ENCODE measurements around the gene PRUNE2. TPM values are rescaled to one million over a fixed set of nuclear protein-coding genes. Genes with fewer than 3 reads are reported as not detected.

The PRUNE2 gene
- total and polyA plus RNA-seq, 9 of the 15 experiments (the other 6 are each of a cell fraction or from before 2014, with no cell fraction given), result 0.05 to 0.45 (median 0.18) TPM; not detected in 1

- in situ Hi-C loops (cut with MboI) (no loop called here), intact Hi-C loops (cut with micrococcal nuclease) (no loop called here)
- no peak for TF ChIP-seq OTX1 (CRISPR knock-in tag; IDR thresholded peaks at IDR 0.05)
- no peak for TF ChIP-seq SMAD4 (CRISPR knock-in tag; conservative IDR thresholded peaks at IDR 0.05)
- no peak for TF ChIP-seq PTBP1 (IDR thresholded peaks at IDR 0.05; ENCODE audit: low read depth, low read length)
- TF ChIP-seq IFI16 (CRISPR knock-in tag; IDR thresholded peaks at IDR 0.05), result no peak
- no peak for TF ChIP-seq ZEB2 (IDR thresholded peaks at IDR 0.05)
- no peak for TF ChIP-seq TARDBP (IDR thresholded peaks at IDR 0.05)
- no peak for TF ChIP-seq ZKSCAN8 (CRISPR knock-in tag; IDR thresholded peaks at IDR 0.05)
- TF ChIP-seq ETV5 (CRISPR knock-in tag; IDR thresholded peaks at IDR 0.05; ENCODE audit: low read depth), result no peak
- ATAC-seq, result no peak
- Histone ChIP-seq H3K36me3 (ENCODE audit: control insufficient read depth, insufficient read depth, low read length) (no peaks in the 10 kb centered on the region), H4K20me1 (replicated peaks; ENCODE audit: control insufficient read depth, insufficient read depth, low read length) (no peaks in the 10 kb centered on the region), H3K27me3 (ENCODE audit: control insufficient read depth in 2 of 2, insufficient read depth in 2 of 2, low read length in 2 of 2) (no peaks in the 10 kb centered on the region), H3K4me2 (ENCODE audit: insufficient read depth, low read length) (no peak overlapping the region), H3K9me1 (ENCODE audit: control insufficient read depth, insufficient read depth, low read length) (no peaks in the 10 kb centered on the region), H3K9me3 (replicated peaks; ENCODE audit: control insufficient read depth, insufficient read depth, low read depth, low read length) (no peaks in the 10 kb centered on the region), H3K27ac (ENCODE audit: extremely low read depth, low read depth, low read length) (no peak overlapping the region), H2AFZ (ENCODE audit: low read depth, low read length) (no peak overlapping the region), H3K4me1 (replicated peaks in 1 of 2; ENCODE audit: control insufficient read depth in 2 of 2, insufficient read depth in 2 of 2, low read length in 2 of 2) (no peaks in the 10 kb centered on the region), H3K4me3 (no peak overlapping the region), H3K79me2 (ENCODE audit: control insufficient read depth, insufficient read depth, low read length) (no peaks in the 10 kb centered on the region), H3K9ac (ENCODE audit: insufficient read depth in 1 of 2, low read depth in 2 of 2, low read length in 2 of 2) (no peak overlapping the region)
- 0% methylated on average over 1 of the region's 1 CpG for WGBS (ENCODE audit: insufficient coverage, low coverage, missing lambda C conversion rate)
- POLR2A ChIA-PET, result interaction anchor here (1.2 kb wide), 1 partner anchor 10 kb away, joined by 3 read pairs; no protein-coding TSS in a partner anchor
- no peak for DNase-seq (ENCODE audit: extremely low read depth in 1 of 4, low spot score in 3 of 4)
- FAIRE-seq, result no peak
- CTCF ChIA-PET (ENCODE audit: low intra/inter-chr PET ratio), result no interaction called here
- no TSS peak for BruUV-seq (replicated peaks)
Observed at GRCh38 chr9:76785501-76785900, 120.4 kb downstream of the PRUNE2 start.

- POLR2A ChIA-PET, result no interaction called here
Observed at GRCh38 chr9:76784881-76785280, 121.0 kb downstream of the PRUNE2 start.

More at GRCh38 chr9:76784881-76785280, 121.0 kb downstream of the PRUNE2 start:
- CTCF ChIA-PET (ENCODE audit: low intra/inter-chr PET ratio), result no interaction called here
- no peak overlapping the region for H3K9ac ChIP-seq (ENCODE audit: insufficient read depth in 1 of 2, low read depth in 2 of 2, low read length in 2 of 2)
- no peak for TF ChIP-seq TCF7 (IDR thresholded peaks at IDR 0.05; ENCODE audit: borderline replicate concordance)
- no peak overlapping the region for H2AFZ ChIP-seq (ENCODE audit: low read depth, low read length)
- no peak overlapping the region for H3K4me3 ChIP-seq
- H3K36me3 ChIP-seq (ENCODE audit: control insufficient read depth, insufficient read depth, low read length), result no peaks in the 10 kb centered on the region
- no peaks in the 10 kb centered on the region for H3K79me2 ChIP-seq (ENCODE audit: control insufficient read depth, insufficient read depth, low read length)
- FAIRE-seq (no peak), DNase-seq (ENCODE audit: extremely low read depth in 1 of 4, low spot score in 3 of 4) (no peak), ATAC-seq (no peak)
- no TSS peak for BruUV-seq (replicated peaks)
- no peaks in the 10 kb centered on the region for H3K27me3 ChIP-seq (ENCODE audit: control insufficient read depth in 2 of 2, insufficient read depth in 2 of 2, low read length in 2 of 2)
- H4K20me1 ChIP-seq (replicated peaks; ENCODE audit: control insufficient read depth, insufficient read depth, low read length), result no peaks in the 10 kb centered on the region
- intact Hi-C loops (cut with micrococcal nuclease) (no loop called here), in situ Hi-C loops (cut with MboI) (no loop called here)
- H3K4me1 ChIP-seq (replicated peaks in 1 of 2; ENCODE audit: control insufficient read depth in 2 of 2, insufficient read depth in 2 of 2, low read length in 2 of 2), result no peaks in the 10 kb centered on the region
- H3K9me1 ChIP-seq (ENCODE audit: control insufficient read depth, insufficient read depth, low read length), result no peaks in the 10 kb centered on the region
- no peaks in the 10 kb centered on the region for H3K9me3 ChIP-seq (replicated peaks; ENCODE audit: control insufficient read depth, insufficient read depth, low read depth, low read length)
- H3K4me2 ChIP-seq (ENCODE audit: insufficient read depth, low read length), result no peak overlapping the region
- H3K27ac ChIP-seq (ENCODE audit: extremely low read depth, low read depth, low read length), result no peak overlapping the region

Data from K562 (cell line).